HFFc6 (cell line): ENCODE measurements around the gene RAD18. TPM values are rescaled to one million over a fixed set of nuclear protein-coding genes. Genes with fewer than 3 reads are reported as not detected.

Source experiments
- DNase-seq: peaks from one replicate; pipeline ENCODE4 v3.0.0-alpha.2; 2018
- H3K27ac Mint-ChIP-seq: 2 replicates; pipeline ENCODE4 v1.8.0; 2020; ENCODE audit warnings: mild to moderate bottlenecking, mixed read lengths
- H3K27me3 Mint-ChIP-seq: 2 replicates; pipeline ENCODE4 v1.8.0; 2021; ENCODE audit warnings: mild to moderate bottlenecking, moderate library complexity, mixed read lengths; ENCODE audit not compliant: insufficient read depth
- H3K36me3 Mint-ChIP-seq: 2 replicates; pipeline ENCODE4 v1.8.0; 2021; ENCODE audit warnings: low read depth, mixed read lengths
- H3K4me1 Mint-ChIP-seq: 2 replicates; pipeline ENCODE4 v1.8.0; 2020; ENCODE audit warnings: low read depth, mixed read lengths
- H3K4me3 Mint-ChIP-seq: 2 replicates; pipeline ENCODE4 v1.8.0; 2020; ENCODE audit warnings: mild to moderate bottlenecking, moderate library complexity, mixed read lengths
- H3K9me3 Mint-ChIP-seq: 2 replicates; pipeline ENCODE4 v1.8.0; 2020; ENCODE audit warnings: mild to moderate bottlenecking, mixed read lengths
- CTCF ChIP-seq: fragments of 200-600 bp; sonication (generic); IDR thresholded peaks from 2 replicates; pipeline ENCODE4 v1.5.0; 2021; ENCODE audit warnings: antibody characterized with exemption, mild to moderate bottlenecking
- total RNA-seq, 6 experiments: library from RNA; stranded (reverse); fragmentation: NEBNext Ultra II Directional; extraction: Animal tissue kit (Norgen Biotek cat#: 25700); gene quantifications; 2 replicates in 1 of 6; 3 replicates in 5 of 6; pipeline ENCODE4 v1.2.3, GENCODE V29; 2021

RAD18 gene
- total RNA-seq, 6 experiments from 2014 or later: 25.0 to 34.0 (median 31.9) TPM

- DNase-seq: no peak
- Mint-ChIP-seq H3K4me3 (peak overlapping the region; percentile 68), H3K9me3 (no peaks in the 10 kb centered on the region), H3K4me1 (peaks cover 88% of the 10 kb centered on the region), H3K36me3 (peaks cover 29% of the 10 kb centered on the region), H3K27me3 (no peaks in the 10 kb centered on the region; the same call in none of the 2 replicates), H3K27ac (peak overlapping the region; percentile 98)
- no peak for TF ChIP-seq CTCF
Observed at GRCh38 chr3:8846176-8846575, 117.1 kb downstream of the RAD18 start.

GRCh38 chr3:8845641-8846040 lies 117.6 kb downstream of the RAD18 start:
- TF ChIP-seq CTCF: no peak
- H3K9me3 Mint-ChIP-seq: no peaks in the 10 kb centered on the region
- H3K4me1 Mint-ChIP-seq: peaks cover 88% of the 10 kb centered on the region
- H3K27me3 Mint-ChIP-seq: no peaks in the 10 kb centered on the region; the same call in none of the 2 replicates
- peak overlapping the region; percentile 98 for H3K27ac Mint-ChIP-seq
- DNase-seq: peak; percentile 87
- H3K4me3 Mint-ChIP-seq: peak overlapping the region; percentile 68
- peaks cover 29% of the 10 kb centered on the region for H3K36me3 Mint-ChIP-seq

- DNase-seq: no peak
- no peak overlapping the region for H3K4me3 Mint-ChIP-seq
- no peaks in the 10 kb centered on the region for H3K9me3 Mint-ChIP-seq
- H3K27ac Mint-ChIP-seq: no peak overlapping the region
- peaks cover 80% of the 10 kb centered on the region for H3K4me1 Mint-ChIP-seq
- H3K36me3 Mint-ChIP-seq: peaks cover 27% of the 10 kb centered on the region
- no peaks in the 10 kb centered on the region; the same call in none of the 2 replicates for H3K27me3 Mint-ChIP-seq
- no peak for TF ChIP-seq CTCF
Observed at GRCh38 chr3:8843347-8843746, 119.9 kb downstream of the RAD18 start.

- Mint-ChIP-seq H3K27ac (peak overlapping the region; percentile 85), H3K9me3 (no peaks in the 10 kb centered on the region), H3K4me1 (peaks cover 78% of the 10 kb centered on the region), H3K36me3 (peaks cover 29% of the 10 kb centered on the region), H3K4me3 (no peak overlapping the region), H3K27me3 (peaks cover 2% of the 10 kb centered on the region)
- DNase-seq: no peak
- no peak for TF ChIP-seq CTCF
Observed at GRCh38 chr3:8842293-8842692, 121.0 kb downstream of the RAD18 start.

- peaks cover 32% of the 10 kb centered on the region for H3K36me3 Mint-ChIP-seq
- no peak overlapping the region for H3K4me3 Mint-ChIP-seq
- no peak for TF ChIP-seq CTCF
- peaks cover 78% of the 10 kb centered on the region for H3K4me1 Mint-ChIP-seq
- peaks cover 2% of the 10 kb centered on the region for H3K27me3 Mint-ChIP-seq
- H3K9me3 Mint-ChIP-seq: no peaks in the 10 kb centered on the region
- DNase-seq: peak; percentile 28
- peak overlapping the region; percentile 85 for H3K27ac Mint-ChIP-seq
Observed at GRCh38 chr3:8841472-8841871, 121.8 kb downstream of the RAD18 start.

DNA sequence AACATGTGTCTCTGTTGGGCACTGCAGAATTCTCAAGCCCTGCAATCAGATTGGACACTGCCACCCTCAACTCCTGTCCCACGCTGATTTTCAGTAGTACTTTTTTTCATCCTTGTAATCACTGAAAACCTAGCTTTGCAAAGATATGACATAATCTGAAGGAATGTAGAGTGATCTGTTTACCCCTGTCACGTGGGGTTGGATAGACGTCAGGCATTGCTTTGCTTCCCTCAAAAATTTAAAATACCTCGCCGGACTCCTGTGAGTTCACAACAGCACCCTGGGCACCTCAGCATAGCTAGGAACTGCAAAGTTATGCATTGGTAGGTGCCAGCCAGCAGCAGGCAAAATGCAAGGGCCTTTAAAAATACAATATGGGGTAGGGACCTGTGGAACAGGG lies 122.7 kb downstream of the RAD18 start:
- DNase-seq: peak; percentile 83
- Mint-ChIP-seq H3K4me1 (peaks cover 76% of the 10 kb centered on the region), H3K36me3 (peaks cover 36% of the 10 kb centered on the region), H3K4me3 (peak overlapping the region; percentile 69), H3K27ac (peak overlapping the region; percentile 85), H3K9me3 (no peaks in the 10 kb centered on the region), H3K27me3 (peaks cover 2% of the 10 kb centered on the region; the same call in 1 of the 2 replicates)
- TF ChIP-seq CTCF: no peak
